H1 (cell line): ENCODE data around the gene NEU2. TPM values are rescaled to one million over a fixed set of nuclear protein-coding genes. Genes with fewer than 3 reads are reported as not detected.

Experiments
- CTCF ChIA-PET: fragments of 300-600 bp; sonication (Branson Sonifier 250); formaldehyde crosslinking; loops from one replicate; lab custom pipeline; 2021; ENCODE audit not compliant: partially characterized antibody; lab: Charles Lee
- POLR2A ChIA-PET: fragments of 300-600 bp; sonication (Branson Sonifier 250); formaldehyde crosslinking; loops from one replicate; lab custom pipeline; 2021; ENCODE audit warnings: inconsistent platforms; ENCODE audit not compliant: partially characterized antibody; lab: Charles Lee
- DNase-seq, 2 experiments: peaks; one replicate each; pipeline versions ENCODE4 v3.0.0 to v3.0.0-alpha.2; 2010 to 2022; ENCODE audit warnings: low spot score in 2 of 2, low read depth in 1 of 2, mixed read lengths in 1 of 2
- FAIRE-seq: peaks from 2 replicates; lab custom pipeline; 2011; peaks lifted over from hg19 to GRCh38; lab: Jason Lieb, UNC
- H2AFZ ChIP-seq: 2 replicates; pipeline ENCODE4 v1.8.1; 2012; ENCODE audit warnings: low read length, inconsistent platforms
- H2AK5ac ChIP-seq: 2 replicates; pipeline ENCODE4 v1.6.1; 2013; ENCODE audit warnings: low read depth, low read length
- H2BK120ac ChIP-seq: replicated peaks from 2 replicates; pipeline ENCODE3; 2013; ENCODE audit warnings: low read depth, low read length, inconsistent platforms
- H2BK12ac ChIP-seq: 2 replicates; pipeline ENCODE4 v1.6.1; 2013; ENCODE audit warnings: low read depth, low read length
- H2BK15ac ChIP-seq: 2 replicates; pipeline ENCODE4 v1.6.1; 2013; ENCODE audit warnings: low read length
- H2BK20ac ChIP-seq: 2 replicates; pipeline ENCODE4 v1.6.1; 2013; ENCODE audit warnings: low read length
- H2BK5ac ChIP-seq: 2 replicates; pipeline ENCODE4 v1.6.1; 2013; ENCODE audit warnings: low read depth, low read length
- H3K14ac ChIP-seq: 2 replicates; pipeline ENCODE4 v1.6.1; 2013; ENCODE audit warnings: inconsistent platforms; ENCODE audit not compliant: insufficient read length
- H3K18ac ChIP-seq: 2 replicates; pipeline ENCODE4 v1.6.1; 2013; ENCODE audit warnings: low read length; ENCODE audit errors: extremely low read depth
- H3K23ac ChIP-seq: 2 replicates; pipeline ENCODE4 v1.6.1; 2013; ENCODE audit warnings: inconsistent platforms; ENCODE audit not compliant: insufficient read length
- H3K23me2 ChIP-seq: 2 replicates; pipeline ENCODE4 v1.6.1; 2013; ENCODE audit warnings: low read depth, low read length
- H3K27ac ChIP-seq: 2 replicates; pipeline ENCODE4 v1.6.1; 2011; ENCODE audit warnings: low read depth, low read length, inconsistent platforms
- H3K27me3 ChIP-seq, 4 experiments: replicated peaks in 1 of 4; 1 replicate in 1 of 4; 2 replicates in 3 of 4; pipeline versions ENCODE4 v1.6.1 to v1.8.1; 2011 to 2013; ENCODE audit warnings: low read length in 3 of 4, mild to moderate bottlenecking in 3 of 4, inconsistent platforms in 2 of 4, mixed read lengths in 2 of 4, moderate library complexity in 1 of 4; ENCODE audit not compliant: control insufficient read depth in 3 of 4, insufficient read depth in 3 of 4; ENCODE audit errors: extremely low read depth in 1 of 4
- H3K36me3 ChIP-seq, 4 experiments: 2 replicates each; pipeline versions ENCODE4 v1.6.1 to v1.8.1; 2011 to 2013; ENCODE audit warnings: mild to moderate bottlenecking in 4 of 4, low read length in 3 of 4, moderate library complexity in 2 of 4, control low read depth in 1 of 4, inconsistent platforms in 1 of 4; ENCODE audit not compliant: insufficient read depth in 4 of 4, control insufficient read depth in 2 of 4
- H3K4ac ChIP-seq: replicated peaks from 2 replicates; pipeline ENCODE3; 2013; ENCODE audit warnings: low read length, low read depth, mixed read lengths, inconsistent platforms; ENCODE audit not compliant: insufficient read length
- H3K4me1 ChIP-seq, 4 experiments: replicated peaks in 1 of 4; 1 replicate in 1 of 4; 2 replicates in 3 of 4; pipeline versions ENCODE4 v1.6.1 to v1.8.1; 2011 to 2013; ENCODE audit warnings: low read length in 3 of 4, inconsistent platforms in 2 of 4, mixed read lengths in 1 of 4; ENCODE audit not compliant: insufficient read depth in 4 of 4, control insufficient read depth in 3 of 4
- H3K4me2 ChIP-seq, 2 experiments: 2 replicates each; pipeline versions ENCODE4 v1.6.1 to v1.8.1; 2011 to 2013; ENCODE audit warnings: low read depth in 2 of 2, low read length in 2 of 2, control low read depth in 1 of 2, inconsistent platforms in 1 of 2, mild to moderate bottlenecking in 1 of 2; ENCODE audit not compliant: insufficient read depth in 1 of 2
- H3K4me3 ChIP-seq, 4 experiments: fragments of 200-600, 300-600 bp in 1 of 4; sonication (generic), shearing (Covaris generic), sonication (Bioruptor Twin) in 1 of 4; 2 replicates each; pipeline versions ENCODE4 v1.5.1 to v1.8.1; 2011 to 2016; ENCODE audit warnings: low read length in 4 of 4, low read depth in 3 of 4, control low read depth in 2 of 4, inconsistent platforms in 2 of 4, mild to moderate bottlenecking in 2 of 4, mixed read lengths in 1 of 4, moderate library complexity in 1 of 4; ENCODE audit not compliant: insufficient read depth in 2 of 4; ENCODE audit errors: extremely low read depth in 1 of 4
- H3K56ac ChIP-seq: replicated peaks from 2 replicates; pipeline ENCODE3; 2013; ENCODE audit warnings: low read depth, mild to moderate bottlenecking, mixed read lengths, low read length, inconsistent platforms; ENCODE audit not compliant: insufficient read length
- H3K79me1 ChIP-seq: 2 replicates; pipeline ENCODE4 v1.6.1; 2013; ENCODE audit warnings: low read depth, low read length, control low read depth
- H3K79me2 ChIP-seq, 2 experiments: 2 replicates each; pipeline versions ENCODE4 v1.6.1 to v1.8.1; 2012 to 2013; ENCODE audit warnings: low read length in 2 of 2, mild to moderate bottlenecking in 2 of 2, inconsistent platforms in 1 of 2; ENCODE audit not compliant: insufficient read depth in 2 of 2, control insufficient read depth in 1 of 2
- H3K9ac ChIP-seq, 4 experiments: replicated peaks in 1 of 4; 1 replicate in 1 of 4; 2 replicates in 3 of 4; pipeline versions ENCODE4 v1.6.1 to v1.8.1; 2011 to 2013; ENCODE audit warnings: low read depth in 3 of 4, low read length in 3 of 4, control low read depth in 2 of 4, mild to moderate bottlenecking in 2 of 4, moderate library complexity in 2 of 4, inconsistent platforms in 1 of 4; ENCODE audit errors: extremely low read depth in 1 of 4
- H3K9me3 ChIP-seq, 2 experiments: 2 replicates each; pipeline versions ENCODE4 v1.6.1 to v1.8.1; 2012 to 2013; ENCODE audit warnings: mild to moderate bottlenecking in 2 of 2, moderate library complexity in 2 of 2, control low read depth in 1 of 2, inconsistent platforms in 1 of 2, low read depth in 1 of 2, low read length in 1 of 2, mixed read lengths in 1 of 2; ENCODE audit not compliant: insufficient read depth in 2 of 2
- H4K20me1 ChIP-seq, 2 experiments: replicated peaks in 1 of 2; 2 replicates each; pipeline versions ENCODE3 to v1.8.1; 2011 to 2013; ENCODE audit warnings: inconsistent platforms in 2 of 2, low read length in 2 of 2, mild to moderate bottlenecking in 1 of 2; ENCODE audit not compliant: insufficient read depth in 2 of 2, control insufficient read depth in 1 of 2
- H4K5ac ChIP-seq: 2 replicates; pipeline ENCODE4 v1.6.1; 2013; ENCODE audit warnings: low read length, low read depth, mixed read lengths, inconsistent platforms; ENCODE audit not compliant: insufficient read length
- H4K8ac ChIP-seq: 2 replicates; pipeline ENCODE4 v1.8.0; 2013; ENCODE audit warnings: mild to moderate bottlenecking, moderate library complexity, low read length, inconsistent platforms; ENCODE audit not compliant: insufficient read depth; ENCODE audit errors: extremely low read depth
- H4K91ac ChIP-seq: replicated peaks from 2 replicates; pipeline ENCODE3; 2013; ENCODE audit warnings: low read length, mixed read lengths, inconsistent platforms; ENCODE audit not compliant: insufficient read length
- BACH1 ChIP-seq: IDR thresholded peaks from 2 replicates; pipeline ENCODE4 v1.6.1; 2012; ENCODE audit warnings: low read length, improper control_type of control experiment
- CBX8 ChIP-seq: fragments of 300-800, 300-1000 bp; sonication (generic); IDR thresholded peaks from 2 replicates; pipeline ENCODE4 v1.7.1; 2016; ENCODE audit warnings: low read depth, low read length, borderline replicate concordance
- CTBP2 ChIP-seq: IDR thresholded peaks from 2 replicates; pipeline ENCODE4 v1.7.0; 2011; ENCODE audit warnings: borderline replicate concordance, mild to moderate bottlenecking, moderate library complexity, mixed read lengths, low read length; ENCODE audit not compliant: insufficient read depth, insufficient read length
- KDM5A ChIP-seq: fragments of 200-600 bp; IDR thresholded peaks from 2 replicates; pipeline ENCODE4 v1.7.1; 2012; ENCODE audit warnings: mild to moderate bottlenecking, low read length, inconsistent platforms, mixed read lengths
- RBBP5 ChIP-seq: IDR thresholded peaks from 2 replicates; pipeline ENCODE4 v1.7.1; 2012; ENCODE audit warnings: low read depth, mild to moderate bottlenecking, inconsistent platforms, low read length, moderate library complexity, borderline replicate concordance
- SIRT6 ChIP-seq: IDR thresholded peaks from one replicate; pipeline ENCODE4 v1.7.1; 2012; ENCODE audit warnings: low read length, inconsistent platforms
- SP4 ChIP-seq: IDR thresholded peaks from 2 replicates; pipeline ENCODE4 v1.6.1; 2012; ENCODE audit warnings: low read length, inconsistent platforms
- TEAD4 ChIP-seq: IDR thresholded peaks from 2 replicates; pipeline ENCODE4 v1.6.1; 2012; ENCODE audit warnings: low read depth, low read length, inconsistent platforms, mixed read lengths
- YY1 ChIP-seq: IDR thresholded peaks from 2 replicates; pipeline ENCODE4 v1.6.1; 2011; ENCODE audit warnings: low read depth, mild to moderate bottlenecking, low read length
- ZNF274 ChIP-seq: IDR thresholded peaks from 2 replicates; pipeline ENCODE4 v1.7.0; 2012; ENCODE audit warnings: low read length, borderline replicate concordance; ENCODE audit errors: extremely low read depth
- WGBS, 2 experiments: shearing (Covaris generic) in 1 of 2; methylation state at CpG; one replicate each; pipeline versions ENCODE4 v1.1.6 to v1.1.7; 2013 to 2015; ENCODE audit warnings: low lambda C conversion rate in 2 of 2, mixed read lengths in 2 of 2, inconsistent platforms in 1 of 2, low coverage in 1 of 2, missing lambda C conversion rate in 1 of 2; ENCODE audit not compliant: insufficient replicate concordance in 2 of 2, insufficient coverage in 1 of 2, insufficient read length in 1 of 2; ENCODE audit errors: extremely low coverage in 1 of 2, missing lambda C conversion rate in 1 of 2; 5-methylcytosine and 5-hydroxymethylcytosine counted together
- polyA plus RNA-seq, 7 experiments: library from polyadenylated mRNA; depleted of rRNA in 3 of 7; stranded (reverse) in 5 of 7; unstranded in 2 of 7; fragments of >200 nt in 5 of 7; fragments of 200-250 nt in 2 of 7; gene quantifications; 1 replicate in 5 of 7; 2 replicates in 1 of 7; 4 replicates in 1 of 7; pipeline versions ENCODE4 v1.2.1 to v1.2.3, GENCODE V29; 2011 to 2013; ENCODE audit warnings: missing spikeins in 2 of 7, mixed read lengths in 2 of 7
- total RNA-seq: library from RNA; stranded (reverse); fragmentation: NEBNext Ultra II Directional; extraction: Animal tissue kit (Norgen Biotek cat#: 25700); gene quantifications from 2 replicates; pipeline ENCODE4 v1.2.1, GENCODE V29; 2021
- TF ChIP-seq, protein P1 (sequence below): IDR thresholded peaks from 2 replicates; pipeline ENCODE4 v1.6.1; 2012; ENCODE audit warnings: inconsistent platforms
- TF ChIP-seq, protein P2 (sequence below): IDR thresholded peaks from 2 replicates; pipeline ENCODE4 v1.6.1; 2012; ENCODE audit warnings: low read length, inconsistent platforms

The NEU2 gene
- total and polyA plus RNA-seq, 2 of the 8 experiments (the other 6 are each of a cell fraction or from before 2014, with no cell fraction given): 0.12 TPM; not detected in 1

- no peak for DNase-seq
- Histone ChIP-seq H3K4me3 (no peak overlapping the region), H3K79me2 (no peaks in the 10 kb centered on the region), H3K9me3 (no peaks in the 10 kb centered on the region), H2BK120ac (no peak overlapping the region), H2BK15ac (no peak overlapping the region), H3K36me3 (no peaks in the 10 kb centered on the region), H2AK5ac (no peak overlapping the region), H3K27ac (no peak overlapping the region), H4K8ac (no peak overlapping the region), H2BK12ac (no peak overlapping the region), H3K23ac (no peak overlapping the region), H4K5ac (no peak overlapping the region), H2BK20ac (no peak overlapping the region), H3K27me3 (no peaks in the 10 kb centered on the region; a peak in 1 of 7 replicates), H4K91ac (no peak overlapping the region), H3K9ac (no peak overlapping the region), H3K4ac (no peak overlapping the region), H4K20me1 (no peaks in the 10 kb centered on the region), H3K23me2 (no peaks in the 10 kb centered on the region), H3K18ac (no peak overlapping the region), H3K56ac (no peak overlapping the region), H3K79me1 (no peaks in the 10 kb centered on the region), H2AFZ (no peak overlapping the region), H3K14ac (no peak overlapping the region), H3K4me2 (no peak overlapping the region), H3K4me1 (no peaks in the 10 kb centered on the region), H2BK5ac (no peak overlapping the region)
- ChIA-PET POLR2A (interaction anchor here (1.5 kb wide), 1 partner anchor 9 kb away, joined by 7 read pairs; no protein-coding TSS in a partner anchor), CTCF (interaction anchor here (0.6 to 2.2 kb wide), 7 partner anchors 9 to 156 kb away, joined by 3 to 9 read pairs (median 3); partner anchors contain the start of gene NEU2)
- no peak for FAIRE-seq
- WGBS, 2 experiments: 89% methylated on average over 9 of the region's 9 CpGs; no CpG with 5 or more reads in 1 of the 2 experiments
- TF ChIP-seq BACH1 (no peak), SIRT6 (no peak), CTBP2 (no peak), ZNF274 (no peak), KDM5A (no peak), TEAD4 (no peak), CBX8 (no peak), YY1 (no peak), RBBP5 (no peak), SP4 (no peak)
- TF ChIP-seq, protein P1, sequence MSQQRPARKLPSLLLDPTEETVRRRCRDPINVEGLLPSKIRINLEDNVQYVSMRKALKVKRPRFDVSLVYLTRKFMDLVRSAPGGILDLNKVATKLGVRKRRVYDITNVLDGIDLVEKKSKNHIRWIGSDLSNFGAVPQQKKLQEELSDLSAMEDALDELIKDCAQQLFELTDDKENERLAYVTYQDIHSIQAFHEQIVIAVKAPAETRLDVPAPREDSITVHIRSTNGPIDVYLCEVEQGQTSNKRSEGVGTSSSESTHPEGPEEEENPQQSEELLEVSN: no peak
- TF ChIP-seq, protein P2, sequence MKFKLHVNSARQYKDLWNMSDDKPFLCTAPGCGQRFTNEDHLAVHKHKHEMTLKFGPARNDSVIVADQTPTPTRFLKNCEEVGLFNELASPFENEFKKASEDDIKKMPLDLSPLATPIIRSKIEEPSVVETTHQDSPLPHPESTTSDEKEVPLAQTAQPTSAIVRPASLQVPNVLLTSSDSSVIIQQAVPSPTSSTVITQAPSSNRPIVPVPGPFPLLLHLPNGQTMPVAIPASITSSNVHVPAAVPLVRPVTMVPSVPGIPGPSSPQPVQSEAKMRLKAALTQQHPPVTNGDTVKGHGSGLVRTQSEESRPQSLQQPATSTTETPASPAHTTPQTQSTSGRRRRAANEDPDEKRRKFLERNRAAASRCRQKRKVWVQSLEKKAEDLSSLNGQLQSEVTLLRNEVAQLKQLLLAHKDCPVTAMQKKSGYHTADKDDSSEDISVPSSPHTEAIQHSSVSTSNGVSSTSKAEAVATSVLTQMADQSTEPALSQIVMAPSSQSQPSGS: no peak
Observed at GRCh38 chr2:233042549-233042948, 10.1 kb downstream of the NEU2 start.
